ENCODE results near the gene ST6GALNAC3. TPM values are rescaled to one million over a fixed set of nuclear protein-coding genes. Genes with fewer than 3 reads are reported as not detected.

The ST6GALNAC3 gene
- polyA plus RNA-seq, 2 of the 4 experiments (the other 2 are of a cell fraction), result 1.1 to 1.2 TPM

- TF ChIP-seq FOXS1 (CRISPR knock-in tag; IDR thresholded peaks at IDR 0.05), result no peak
Measured at GRCh38 chr1:76291737-76292136, 217.2 kb downstream of the ST6GALNAC3 start (continued).

GRCh38 chr1:76292418-76293184 is 218.1 kb downstream of the ST6GALNAC3 start:
- DNase-seq (ENCODE audit: low read depth in 1 of 2, low spot score in 1 of 2) (no peak), FAIRE-seq (no peak), ATAC-seq (no peak)
- 10% methylated on average over 2 of the region's 2 CpGs for WGBS (ENCODE audit: missing lambda C conversion rate)
- H3K27ac ChIP-seq, result no peak overlapping the region
- TF ChIP-seq JUNB (IDR thresholded peaks at IDR 0.05) (no peak), FOSL2 (IDR thresholded peaks at IDR 0.05) (no peak), FOSL2 (CRISPR knock-in tag; IDR thresholded peaks at IDR 0.05) (no peak), FOSB (CRISPR knock-in tag; IDR thresholded peaks at IDR 0.05) (no peak), MAFK (IDR thresholded peaks at IDR 0.05; ENCODE audit: partially characterized antibody) (no peak), ZNF302 (CRISPR knock-in tag; IDR thresholded peaks at IDR 0.05) (no peak), TFCP2L1 (CRISPR knock-in tag; IDR thresholded peaks at IDR 0.05) (no peak), NPAS2 (CRISPR knock-in tag; IDR thresholded peaks at IDR 0.05; ENCODE audit: borderline replicate concordance) (no peak), POLR2AphosphoS2 (conservative IDR thresholded peaks at IDR 0.05; ENCODE audit: low read length) (no peak)
- ChIA-PET POLR2A (no interaction called here), CTCF (no interaction called here)
- no peaks in the 10 kb centered on the region for H3K4me1 ChIP-seq
- no peaks in the 10 kb centered on the region for H3K9me3 ChIP-seq
- H3K4me3 ChIP-seq, result no peak overlapping the region
- H3K4me2 ChIP-seq, result no peak overlapping the region

- FAIRE-seq, result no peak
- POLR2A ChIA-PET, result no interaction called here
- TF ChIP-seq GATA3 (IDR thresholded peaks at IDR 0.05; ENCODE audit: borderline replicate concordance), result no peak
- TF ChIP-seq HOXB5 (CRISPR knock-in tag; IDR thresholded peaks at IDR 0.05), result no peak
- no peak for TF ChIP-seq PBX3 (IDR thresholded peaks at IDR 0.05)
- no peak for TF ChIP-seq EHF (CRISPR knock-in tag; IDR thresholded peaks at IDR 0.05)
- TF ChIP-seq RARB (CRISPR knock-in tag; IDR thresholded peaks at IDR 0.05), result no peak
- no peak for TF ChIP-seq NR3C1 (IDR thresholded peaks at IDR 0.05)
- no peak for TF ChIP-seq KDM5A (IDR thresholded peaks at IDR 0.05)
- TF ChIP-seq HEYL (CRISPR knock-in tag; IDR thresholded peaks at IDR 0.05), result no peak
- TF ChIP-seq EP300 (IDR thresholded peaks at IDR 0.05), result no peak
- no peak for TF ChIP-seq RNF2 (IDR thresholded peaks at IDR 0.05; ENCODE audit: borderline replicate concordance, low read depth)
- no peak for TF ChIP-seq REST (IDR thresholded peaks at IDR 0.05)
- no peak for TF ChIP-seq E2F6 (IDR thresholded peaks at IDR 0.05; ENCODE audit: borderline replicate concordance, low read depth)
Measured at GRCh38 chr1:76293831-76294230, 219.3 kb downstream of the ST6GALNAC3 start.

More at GRCh38 chr1:76293831-76294230, 219.3 kb downstream of the ST6GALNAC3 start:
- WGBS (ENCODE audit: missing lambda C conversion rate), result 4% methylated on average over 4 of the region's 4 CpGs
- Histone ChIP-seq H3K4me3 (no peak overlapping the region), H3K4me2 (no peak overlapping the region), H3K4me1 (no peaks in the 10 kb centered on the region), H3K9me3 (no peaks in the 10 kb centered on the region), H3K27ac (no peak overlapping the region)
- ATAC-seq (no peak), DNase-seq (ENCODE audit: low read depth in 1 of 2, low spot score in 1 of 2) (no peak)
- CTCF ChIA-PET, result interaction anchor here (0.7 kb wide), 1 partner anchor 477 kb away, joined by 3 read pairs; no protein-coding TSS in a partner anchor

Measured in A549 (cell line).